Measurements from ENCODE around the gene UBE2E2.

UBE2E2 gene

DNA sequence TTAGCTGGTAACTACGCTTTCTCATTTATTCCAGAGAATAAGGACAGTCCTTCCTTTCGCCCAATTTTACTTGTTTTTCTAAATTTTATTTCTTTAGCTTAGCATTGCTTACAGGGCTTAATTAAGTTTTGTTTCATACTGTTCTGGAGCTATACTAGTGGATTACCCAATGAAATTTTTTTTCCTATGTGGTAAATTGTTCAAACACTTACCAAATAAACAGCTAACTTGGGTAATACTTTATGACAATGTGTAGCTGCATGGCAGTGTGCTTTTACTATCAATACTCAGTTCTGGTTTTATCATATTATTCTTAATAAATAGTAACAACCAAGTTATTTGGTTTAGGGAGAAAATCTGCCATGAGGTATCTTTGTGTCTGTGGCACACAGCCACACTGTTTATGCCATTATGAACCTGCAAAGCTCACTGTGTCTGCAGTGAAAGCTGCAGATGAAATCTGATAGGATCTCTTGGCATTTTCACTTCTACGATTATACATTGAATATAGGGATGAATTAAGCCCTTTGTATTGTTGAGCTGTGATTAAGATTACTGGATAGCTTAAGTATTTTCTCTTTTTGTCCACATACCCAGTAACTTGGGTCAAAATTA is 37.2 kb downstream of the UBE2E2 start:
- no peak for DNase-seq (ENCODE audit: low read depth in 3 of 3)

DNA sequence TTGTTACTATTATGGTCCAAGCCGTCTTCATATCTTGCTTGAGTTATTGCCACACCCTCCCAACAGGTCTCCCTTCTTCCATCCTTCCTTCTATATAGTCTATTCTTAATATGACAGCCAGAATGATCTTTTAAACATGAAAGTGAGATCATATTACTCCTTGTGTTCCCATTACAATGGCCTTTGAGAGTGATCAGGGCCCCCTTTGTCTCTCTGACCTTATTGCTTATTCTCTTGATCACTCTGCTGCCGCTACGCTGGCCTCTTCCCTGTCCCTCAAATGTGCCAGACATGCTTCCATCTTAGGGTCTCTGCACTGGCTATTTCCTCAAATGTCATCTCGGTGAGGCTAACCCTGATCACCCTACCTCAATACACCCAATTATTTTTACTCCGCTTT is 38.1 kb downstream of the UBE2E2 start:
- no peak for DNase-seq (ENCODE audit: low read depth in 3 of 3)

DNA sequence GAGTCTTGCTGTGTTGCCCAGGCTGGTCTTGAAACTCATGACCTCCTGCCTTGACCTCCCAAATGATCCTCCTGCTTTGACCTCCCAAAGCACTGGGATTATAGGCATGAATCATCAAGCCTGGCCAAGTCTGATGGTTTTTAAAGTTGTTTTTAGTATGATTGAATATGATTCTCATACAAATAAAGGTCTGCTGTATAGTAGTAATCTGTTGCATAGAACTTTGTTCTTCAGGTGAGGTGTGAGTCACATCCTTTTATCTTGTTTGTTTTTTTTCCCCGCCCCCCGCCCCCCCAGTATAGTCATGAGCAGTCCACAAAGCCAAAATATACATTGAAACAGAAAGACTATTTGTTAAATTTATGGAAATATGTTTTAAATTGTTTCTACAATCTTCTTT is 39.0 kb downstream of the UBE2E2 start:
- no peak for DNase-seq (ENCODE audit: low read depth in 3 of 3)

DNA sequence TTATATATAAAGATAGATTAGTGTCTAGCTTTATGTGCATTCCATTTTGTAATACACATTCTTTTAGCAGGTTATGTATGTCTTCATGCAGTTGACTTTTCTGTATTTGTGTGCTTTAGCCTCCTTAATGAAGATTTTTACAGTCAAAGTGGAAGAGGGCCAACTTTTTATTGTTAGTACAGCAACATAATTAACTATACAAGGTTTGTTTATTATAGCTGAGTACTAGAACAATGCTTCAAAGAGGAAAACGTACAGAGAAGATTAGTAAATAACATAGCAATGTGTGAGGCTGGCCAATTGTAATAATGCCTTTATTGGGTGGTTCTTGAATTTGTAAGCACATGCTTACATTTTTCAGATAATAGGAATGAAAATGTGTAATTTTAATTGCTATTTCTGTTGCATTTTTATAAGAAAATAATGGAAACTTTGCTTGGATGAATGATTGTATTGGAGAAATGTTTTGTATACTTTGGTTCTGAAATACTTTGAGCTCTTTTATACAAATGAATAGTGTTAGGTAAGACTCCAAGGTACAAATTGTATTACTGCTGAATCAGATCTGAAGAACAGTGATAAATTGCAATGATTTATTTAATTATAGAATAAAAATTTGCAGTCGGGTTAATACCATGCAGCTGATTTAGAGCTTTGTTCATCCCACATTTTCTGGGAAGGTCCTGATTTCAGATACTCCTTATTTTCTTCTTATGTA is 41.4 kb downstream of the UBE2E2 start:
- DNase-seq (ENCODE audit: low read depth in 3 of 3) = no peak

DNA sequence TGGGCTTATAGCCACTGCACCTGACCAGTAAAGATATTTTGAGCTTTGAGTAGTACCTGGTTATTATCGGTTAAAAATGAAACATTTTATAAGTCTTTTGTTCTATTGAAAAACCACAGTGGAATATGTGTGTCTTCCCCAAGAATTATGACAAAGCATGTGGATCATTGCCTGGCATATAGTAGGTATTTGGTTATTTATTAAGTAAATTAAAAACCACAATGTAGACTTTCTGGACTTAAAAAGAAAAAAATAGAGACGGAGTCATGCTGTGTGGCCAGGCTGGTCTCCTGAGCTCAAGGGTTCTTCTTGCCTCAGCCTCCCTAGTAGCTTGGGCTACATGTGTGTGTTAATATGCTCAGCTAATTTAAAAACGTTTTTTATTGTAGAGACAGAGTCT is 43.5 kb downstream of the UBE2E2 start:
- DNase-seq (ENCODE audit: low read depth in 3 of 3) = no peak

DNA sequence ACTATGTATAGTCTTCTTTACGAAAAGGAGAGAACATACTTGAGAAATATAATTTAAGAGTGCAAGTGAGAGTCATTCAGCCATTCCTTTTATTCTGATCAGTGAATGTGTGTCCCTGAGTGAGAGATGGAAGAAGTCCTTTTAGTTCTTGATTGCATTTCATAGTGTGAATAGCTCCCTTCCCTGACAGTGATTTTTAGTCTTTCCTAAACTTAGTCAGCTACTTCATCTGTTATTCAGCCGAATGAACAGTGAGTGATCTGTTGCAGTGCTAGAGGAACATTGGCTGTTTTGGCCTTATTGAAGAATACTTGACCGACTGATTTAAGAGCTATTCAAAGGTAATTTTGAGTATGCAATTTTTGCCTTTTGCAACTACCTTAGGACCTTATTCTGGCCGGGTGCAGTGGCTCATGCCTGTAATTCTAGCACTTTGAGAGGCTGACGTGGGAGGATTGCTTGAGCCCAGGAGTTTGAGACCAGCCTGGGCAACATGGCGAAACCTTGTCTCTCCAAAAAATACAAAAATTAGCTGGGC is 45.5 kb downstream of the UBE2E2 start:
- DNase-seq (ENCODE audit: low read depth in 3 of 3) = no peak

DNA sequence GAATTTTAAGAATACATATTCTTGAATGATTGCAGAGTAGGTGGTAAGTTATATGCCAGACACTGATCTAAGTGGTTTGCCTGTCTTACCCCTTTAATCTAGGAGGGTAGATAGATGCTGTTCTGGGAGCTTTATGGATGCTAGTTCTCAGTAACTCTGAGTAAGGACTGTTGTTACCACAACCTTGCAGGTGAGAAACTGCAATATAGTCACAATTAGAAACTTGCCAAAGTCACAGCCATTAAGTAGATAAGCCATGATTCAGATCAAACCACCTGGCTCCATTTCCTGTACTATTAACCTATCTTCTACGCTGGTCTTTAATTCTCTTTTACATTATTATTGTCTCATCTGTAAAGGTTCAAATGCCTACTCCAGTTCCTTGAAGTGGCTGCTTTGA is 46.8 kb downstream of the UBE2E2 start:
- DNase-seq (ENCODE audit: low read depth in 3 of 3) = no peak

DNA sequence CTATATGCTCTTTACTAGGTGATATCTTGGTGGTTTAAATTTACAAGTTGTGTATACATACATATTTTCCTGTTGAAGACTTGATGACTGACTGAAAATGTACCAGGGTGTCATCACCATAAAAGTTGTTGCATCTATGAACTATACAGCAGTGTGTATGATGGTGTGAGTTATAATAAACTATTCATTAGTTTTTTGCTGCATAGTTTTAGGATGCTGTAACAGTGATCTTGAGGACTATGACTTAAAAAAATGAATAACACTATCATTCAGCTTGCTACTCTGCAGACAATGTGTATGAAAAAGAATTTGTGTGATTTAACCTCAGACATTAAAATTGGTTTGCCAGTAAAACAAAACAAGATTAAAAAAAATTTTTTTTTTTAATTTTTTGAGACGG is 49.0 kb downstream of the UBE2E2 start:
- DNase-seq (ENCODE audit: low read depth in 3 of 3) = no peak

DNA sequence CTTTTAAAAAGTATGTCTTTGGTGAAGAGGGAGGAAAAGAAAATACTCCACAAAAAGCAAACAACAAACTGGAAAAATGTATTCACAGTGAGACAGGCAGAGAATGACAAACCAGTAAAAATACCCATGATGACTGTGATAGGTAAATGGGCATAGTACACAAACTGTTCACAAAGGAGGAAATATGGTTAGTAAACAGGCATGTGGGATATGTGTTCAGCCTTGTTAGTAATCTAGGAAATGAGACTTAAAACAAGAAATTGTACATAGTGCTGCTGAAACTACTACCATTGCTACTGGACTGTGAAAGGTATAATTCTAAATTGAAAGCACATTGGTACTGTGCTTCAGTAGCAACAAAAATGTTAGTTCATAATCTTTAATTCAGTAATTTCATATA is 50.1 kb downstream of the UBE2E2 start:
- no peak for DNase-seq (ENCODE audit: low read depth in 3 of 3)

DNA sequence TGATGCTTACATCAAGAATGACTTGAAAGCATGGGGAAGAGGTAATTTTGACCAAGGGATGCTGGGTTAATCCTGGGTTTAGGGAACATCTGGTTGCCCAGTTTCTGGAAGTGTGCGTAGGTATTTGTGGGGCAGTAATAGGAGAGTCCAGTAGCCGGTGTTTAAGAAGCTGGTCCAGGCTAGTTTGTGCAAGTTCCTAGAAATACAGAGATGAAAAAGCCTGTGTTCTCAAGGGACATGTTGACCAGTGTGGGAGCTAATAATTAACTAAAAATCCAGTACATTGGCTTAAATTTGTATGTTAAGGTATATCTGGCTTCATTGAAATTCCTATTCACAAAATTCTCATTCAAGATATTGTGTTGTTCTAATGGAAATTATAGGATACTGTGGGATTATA is 51.2 kb downstream of the UBE2E2 start:
- DNase-seq (ENCODE audit: low read depth in 3 of 3) = no peak

DNA sequence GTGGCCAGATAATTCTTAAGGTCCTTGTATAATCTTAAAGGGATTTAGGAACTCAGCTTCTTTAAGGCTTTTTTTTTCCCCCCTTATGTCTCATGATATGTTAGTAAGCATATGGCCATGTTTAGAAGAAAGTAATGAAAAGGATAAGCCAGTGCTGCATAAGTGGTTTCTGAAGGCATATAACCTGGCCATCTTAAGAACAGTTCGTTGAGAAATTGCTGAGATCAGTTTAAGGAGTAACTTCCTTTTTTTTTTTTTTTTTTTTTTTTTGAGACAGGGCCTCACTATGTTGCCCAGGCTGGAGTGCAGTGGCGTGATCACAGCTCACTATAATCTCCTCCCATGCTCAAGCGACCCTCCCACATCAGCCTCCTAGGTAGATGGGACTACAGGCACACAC is 51.7 kb downstream of the UBE2E2 start:
- no peak for DNase-seq (ENCODE audit: low read depth in 3 of 3)

DNA sequence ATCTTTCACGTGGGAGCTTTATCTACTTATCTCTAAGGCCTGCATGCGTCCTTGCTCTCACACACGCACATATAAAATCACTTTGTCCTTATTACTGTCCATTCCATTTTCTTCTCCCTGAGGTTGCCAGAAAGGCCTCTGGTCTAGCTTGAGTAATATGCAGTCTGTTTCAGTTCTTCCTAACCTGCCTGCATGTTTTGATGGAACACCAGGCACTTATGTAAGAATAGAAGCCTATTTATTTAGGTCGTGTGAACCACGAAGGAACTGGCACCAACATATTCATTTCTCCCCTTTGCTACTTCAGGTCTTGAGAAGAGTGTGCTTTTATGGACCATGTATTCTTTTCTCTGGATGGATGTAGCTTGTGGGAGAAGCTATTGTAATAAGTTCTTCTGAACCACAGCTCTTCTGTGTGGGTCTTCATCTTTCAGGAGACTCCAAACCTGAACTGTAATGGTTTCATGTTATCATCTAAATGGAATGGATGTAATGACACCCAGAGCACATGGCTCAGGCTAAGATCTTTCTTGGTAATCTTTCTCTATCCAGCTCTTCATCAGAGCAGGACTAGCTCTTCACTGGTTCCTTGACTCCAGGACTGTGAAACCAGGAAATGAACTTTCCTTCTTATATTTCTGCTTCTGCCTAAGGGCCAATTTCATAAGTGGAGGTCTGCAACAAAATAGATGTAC is 53.8 kb downstream of the UBE2E2 start:
- DNase-seq (ENCODE audit: low read depth in 3 of 3) = no peak

DNA sequence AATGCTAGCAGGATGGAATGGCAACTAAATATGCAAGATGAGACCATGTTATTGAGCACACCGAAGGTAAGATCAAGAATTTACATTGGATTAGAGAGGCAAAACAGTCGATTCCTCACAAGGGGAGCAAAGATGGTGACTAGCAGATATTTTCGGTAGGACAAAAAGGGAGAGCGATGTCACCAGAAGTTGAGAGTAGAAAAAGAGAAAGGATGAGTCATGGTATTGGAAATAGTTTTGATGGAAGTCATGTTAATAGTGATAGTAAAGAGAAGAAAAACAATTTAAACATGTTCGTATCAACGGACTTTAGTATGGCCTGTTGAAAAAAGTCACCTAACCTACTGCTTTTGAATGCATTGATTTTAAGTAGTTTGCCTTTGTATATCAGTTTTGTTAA is 55.0 kb downstream of the UBE2E2 start:
- DNase-seq (ENCODE audit: low read depth in 3 of 3) = no peak

DNA sequence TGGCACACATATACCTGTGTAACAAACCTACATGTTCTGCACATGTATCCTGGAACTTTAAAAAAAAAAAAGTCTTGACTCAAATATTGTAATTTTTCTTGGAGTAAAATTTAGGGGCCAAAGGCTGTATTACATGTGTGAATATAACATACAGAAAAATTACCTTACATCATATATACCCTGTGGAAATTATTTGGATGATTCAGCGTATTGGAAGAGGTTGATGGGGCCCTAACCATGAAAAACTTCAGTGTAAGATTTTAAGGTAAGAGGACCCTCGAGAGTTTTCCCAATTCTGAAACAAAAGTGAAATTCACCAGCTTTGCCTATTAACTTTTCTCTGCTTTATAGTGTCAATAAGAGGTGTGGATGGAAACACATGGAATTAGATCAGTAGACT is 56.4 kb downstream of the UBE2E2 start:
- no peak for DNase-seq (ENCODE audit: low read depth in 3 of 3)

DNA sequence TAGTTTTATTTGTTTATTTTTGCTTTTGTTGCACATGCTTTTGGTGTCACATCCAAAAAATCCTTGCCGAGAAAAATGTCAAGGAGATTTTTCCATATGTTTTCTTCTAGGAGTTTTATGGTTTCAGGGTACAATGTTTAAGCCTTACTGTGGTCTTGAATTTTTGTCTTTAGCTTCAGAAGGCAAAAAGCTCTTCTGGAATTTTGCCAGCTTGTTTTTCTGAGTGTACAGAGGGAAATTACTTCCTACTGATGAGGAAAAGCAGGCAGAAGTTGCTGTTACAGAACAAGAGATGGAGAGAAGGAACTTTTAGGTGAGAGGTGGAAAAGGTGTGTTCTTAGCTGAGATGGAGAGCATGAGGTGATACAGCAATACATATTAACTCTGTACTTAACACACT is 59.6 kb downstream of the UBE2E2 start:
- DNase-seq (ENCODE audit: low read depth in 3 of 3) = no peak

DNA sequence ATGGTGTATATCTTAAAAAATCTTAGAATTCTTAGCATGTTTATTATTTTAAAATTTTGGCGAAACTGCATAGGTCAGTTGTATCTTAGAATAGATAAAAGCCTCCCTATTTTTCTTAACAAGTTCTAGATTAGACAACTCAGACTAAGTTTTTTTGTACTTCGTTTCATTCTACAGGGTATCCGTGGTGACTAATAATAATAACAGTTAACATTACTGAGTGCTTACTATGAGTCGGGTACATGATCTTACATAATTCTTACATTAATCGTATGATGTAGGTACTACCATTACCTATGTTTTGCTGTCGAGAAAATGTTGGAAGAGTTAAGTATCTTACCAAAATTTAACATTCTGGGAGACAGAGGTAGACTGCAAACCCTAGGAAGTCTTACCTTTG is 60.7 kb downstream of the UBE2E2 start:
- DNase-seq (ENCODE audit: low read depth in 3 of 3) = no peak

DNA sequence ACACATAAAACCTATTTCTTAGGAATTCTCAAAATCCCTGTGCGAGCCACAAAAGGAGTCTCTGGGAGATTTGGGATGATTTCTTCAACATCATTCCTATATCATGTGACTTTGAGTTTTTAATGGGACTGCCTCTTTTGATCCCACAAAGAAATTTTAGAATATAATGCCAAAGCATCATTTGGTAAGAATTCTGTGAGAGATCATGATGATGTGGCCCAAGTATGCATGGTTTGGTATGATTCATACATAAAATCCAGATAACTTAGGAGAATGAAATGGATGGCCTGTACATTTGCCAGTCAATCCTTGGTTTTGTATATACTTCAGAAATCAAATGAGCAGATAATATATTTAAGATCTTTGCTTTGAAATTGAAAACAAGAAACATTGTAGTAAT is 61.3 kb downstream of the UBE2E2 start:
- no peak for DNase-seq (ENCODE audit: low read depth in 3 of 3)

DNA sequence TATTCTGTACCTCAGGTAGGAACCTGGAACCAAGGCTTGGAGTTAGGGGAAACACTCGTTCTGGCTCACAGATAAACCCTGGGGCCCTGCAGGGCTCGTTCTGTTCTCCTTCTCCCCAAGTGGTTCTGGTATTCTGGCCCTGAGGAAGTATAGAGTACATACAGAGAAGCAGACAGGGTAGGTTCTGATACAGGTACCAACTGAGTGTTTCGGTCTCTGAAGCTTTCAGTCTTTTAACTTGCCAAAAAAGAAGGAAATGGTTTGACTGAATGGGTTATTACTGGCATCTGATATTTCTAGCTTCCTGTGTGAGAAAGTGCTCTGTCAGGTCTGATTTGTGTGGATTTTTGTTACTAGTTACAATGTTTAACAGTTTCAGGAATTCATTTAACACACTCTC is 67.3 kb downstream of the UBE2E2 start:
- DNase-seq (ENCODE audit: low read depth in 3 of 3) = no peak

DNA sequence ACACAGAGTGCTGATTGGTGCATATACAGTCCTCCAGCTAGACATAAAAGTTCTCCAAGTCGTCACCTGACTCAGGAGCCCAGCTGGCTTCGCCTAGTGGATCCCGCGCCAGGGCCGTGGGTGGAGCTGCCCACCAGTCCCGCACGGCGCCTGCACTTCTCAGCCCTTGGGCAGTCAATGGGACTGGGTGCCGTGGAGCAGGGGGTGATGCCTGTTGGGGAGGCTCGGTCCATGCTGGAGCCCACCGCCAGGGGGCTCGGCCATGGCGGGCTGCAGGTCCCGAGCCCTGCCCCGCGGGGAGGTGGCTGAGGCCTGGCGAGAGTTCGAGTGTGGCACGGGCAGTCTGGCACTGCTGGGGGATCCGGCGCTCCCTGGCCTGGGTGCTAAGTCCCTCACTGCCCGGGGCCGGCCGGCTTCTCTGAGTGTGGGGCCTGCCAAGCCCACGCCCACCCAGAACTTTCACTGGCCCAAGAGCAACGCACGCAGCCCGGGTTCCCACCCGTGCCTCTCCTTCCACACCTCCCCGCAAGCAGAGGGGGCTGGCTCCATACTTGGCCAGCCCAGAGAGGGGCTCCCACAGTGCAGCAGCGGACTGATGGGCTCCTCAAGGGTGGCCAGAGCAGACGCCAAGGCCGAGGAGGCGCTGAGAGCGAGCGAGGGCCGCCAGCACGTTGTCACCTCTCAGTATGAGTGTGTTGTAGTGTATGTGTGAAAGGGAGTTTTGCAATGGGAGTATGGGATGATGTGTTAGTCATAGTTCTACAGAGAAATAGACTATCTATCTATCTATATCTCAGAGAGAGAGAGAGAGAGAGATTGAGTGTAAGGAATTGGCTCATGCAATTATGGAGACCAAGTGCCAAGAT is 69.0 kb downstream of the UBE2E2 start:
- DNase-seq (ENCODE audit: low read depth in 3 of 3) = no peak

DNA sequence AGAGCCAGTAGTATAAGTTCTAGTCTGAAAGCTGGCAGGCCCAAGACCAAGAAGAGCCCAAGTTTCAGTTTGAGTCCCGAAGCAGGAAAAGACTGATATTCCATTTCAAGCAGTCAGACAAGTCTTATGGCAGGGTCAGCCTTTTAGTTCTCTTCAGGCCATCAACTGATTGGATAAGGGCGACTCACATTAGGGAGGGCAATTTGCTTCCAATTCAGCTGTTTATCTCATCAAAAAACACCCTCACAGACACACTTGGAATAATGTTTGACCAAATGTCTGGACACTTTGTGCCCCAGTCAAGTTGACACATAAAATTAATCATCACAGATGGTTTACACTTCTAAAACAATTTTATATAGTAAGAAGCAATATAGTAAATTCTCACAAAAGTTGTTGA is 69.7 kb downstream of the UBE2E2 start:
- no peak for DNase-seq (ENCODE audit: low read depth in 3 of 3)

DNA sequence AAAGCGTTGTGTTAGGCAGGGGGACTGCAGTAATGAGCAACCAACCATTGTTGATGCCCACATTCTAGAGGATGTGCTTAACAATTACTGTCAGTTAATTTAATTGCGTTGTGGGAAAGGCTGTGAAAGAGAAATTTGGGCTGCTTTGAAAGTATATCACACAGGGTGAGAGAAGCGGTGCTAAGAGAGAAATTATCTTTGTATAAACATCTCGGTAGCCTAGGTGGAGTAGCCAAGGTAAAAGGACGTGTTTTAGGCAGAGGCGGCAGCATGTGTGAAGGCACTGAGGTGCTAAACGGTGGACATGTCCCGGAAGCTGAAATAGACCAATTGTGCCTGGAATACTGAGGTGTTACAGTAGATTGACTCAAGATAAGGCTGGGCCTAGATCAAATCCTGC is 71.9 kb downstream of the UBE2E2 start:
- DNase-seq (ENCODE audit: low read depth in 3 of 3) = no peak

DNA sequence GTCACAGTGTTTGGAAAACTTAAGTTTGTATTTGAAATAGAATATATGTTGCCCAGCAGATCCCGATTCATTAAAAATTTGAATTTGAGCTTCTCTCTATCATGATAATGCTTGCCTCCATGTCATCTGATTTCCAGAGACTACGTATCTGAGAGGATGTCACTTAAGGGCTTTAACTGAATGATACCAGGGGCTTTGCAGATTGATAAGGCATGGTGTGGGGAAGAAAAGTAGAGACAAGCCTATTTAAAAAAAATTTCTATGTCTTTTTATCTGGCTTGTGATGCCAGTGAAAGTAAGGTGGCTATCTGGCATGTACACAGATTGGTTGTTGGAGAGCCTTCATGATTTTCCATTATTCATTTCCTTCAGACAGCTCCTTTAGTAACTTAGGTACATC is 72.7 kb downstream of the UBE2E2 start:
- DNase-seq (ENCODE audit: low read depth in 3 of 3) = no peak
